HepG2 (cell line): ENCODE results near the gene ECE2. TPM values are rescaled to one million over a fixed set of nuclear protein-coding genes. Genes with fewer than 3 reads are reported as not detected.

Experiments
- HOXA5 ChIP-seq: sonication (generic); formaldehyde crosslinking; IDR thresholded peaks from 2 replicates; pipeline ENCODE4 v1.4.0; 2020; ENCODE audit warnings: missing genetic modification reagents
- JUN ChIP-seq: sonication (generic); formaldehyde crosslinking; IDR thresholded peaks from 2 replicates; pipeline ENCODE4 v1.4.0; 2020; ENCODE audit warnings: mild to moderate bottlenecking, missing genetic modification reagents
- MED13 ChIP-seq: sonication (generic); formaldehyde crosslinking; IDR thresholded peaks from 2 replicates; pipeline ENCODE4 v1.5.0; 2020; ENCODE audit warnings: missing genetic modification reagents
- NFE2L1 ChIP-seq: sonication (generic); formaldehyde crosslinking; IDR thresholded peaks from 2 replicates; pipeline ENCODE4 v1.4.0; 2020; ENCODE audit warnings: missing genetic modification reagents, mild to moderate bottlenecking, borderline replicate concordance
- NKX3-1 ChIP-seq: sonication (generic); formaldehyde crosslinking; IDR thresholded peaks from 2 replicates; pipeline ENCODE4 v1.5.0; 2020; ENCODE audit warnings: missing genetic modification reagents
- RARA ChIP-seq: IDR thresholded peaks from 2 replicates; pipeline ENCODE4 v1.6.1; 2016; ENCODE audit warnings: missing genetic modification reagents, missing compliant biosample characterization
- SIN3A ChIP-seq: IDR thresholded peaks from 2 replicates; pipeline ENCODE4 v1.6.1; 2011; ENCODE audit warnings: low read depth, mild to moderate bottlenecking, control low read depth, low read length, borderline replicate concordance
- TERF1 ChIP-seq: sonication (generic); formaldehyde crosslinking; IDR thresholded peaks from 2 replicates; pipeline ENCODE4 v1.8.0; 2022; ENCODE audit warnings: mild to moderate bottlenecking, missing genetic modification reagents, moderate library complexity
- ZNF207 ChIP-seq: fragments of 450-650 bp; IDR thresholded peaks from 2 replicates; pipeline ENCODE4 v1.6.1; 2016; ENCODE audit warnings: antibody characterized with exemption, borderline replicate concordance
- ZNF781 ChIP-seq: sonication (generic); formaldehyde crosslinking; IDR thresholded peaks from 2 replicates; pipeline ENCODE4 v1.5.1; 2020; ENCODE audit warnings: borderline replicate concordance, mild to moderate bottlenecking, missing genetic modification reagents; ENCODE audit errors: not compliant biosample characterization
- ZSCAN9 ChIP-seq: IDR thresholded peaks from 2 replicates; pipeline ENCODE4 v1.6.1; 2016; ENCODE audit warnings: borderline replicate concordance
- polyA plus RNA-seq, 8 experiments: library from polyadenylated mRNA; depleted of rRNA in 3 of 8; stranded (reverse) in 7 of 8; unstranded in 1 of 8; fragments of >200 nt; fragmentation: Illumina TruSeq in 4 of 8; extraction: Trizol in 4 of 8; gene quantifications; 2 replicates each; pipeline versions ENCODE4 v1.2.1 to v1.2.3, GENCODE V29; 2011 to 2016; ENCODE audit warnings: low read depth in 4 of 8, missing spikeins in 1 of 8, mixed read lengths in 1 of 8; ENCODE audit not compliant: insufficient read depth in 1 of 8
- total RNA-seq, 5 experiments: library from RNA; depleted of rRNA; stranded (reverse); fragments of >200 nt; fragmentation: Illumina TruSeq; extraction: Trizol; gene quantifications; 2 replicates each; pipeline ENCODE4 v1.2.3, GENCODE V29; 2016; ENCODE audit warnings: low read depth in 1 of 5
- TF ChIP-seq, protein P1 (sequence below): IDR thresholded peaks from 2 replicates; pipeline ENCODE4 v1.6.1; 2016
- TF ChIP-seq, protein P2 (sequence below): sonication (generic); formaldehyde crosslinking; IDR thresholded peaks from 2 replicates; pipeline ENCODE4 v1.4.0; 2020; ENCODE audit warnings: missing genetic modification reagents, borderline replicate concordance

The ECE2 gene
- total and polyA plus RNA-seq, 2 of the 13 experiments (the other 11 are each of a cell fraction or from before 2014, with no cell fraction given) = not detected

DNA sequence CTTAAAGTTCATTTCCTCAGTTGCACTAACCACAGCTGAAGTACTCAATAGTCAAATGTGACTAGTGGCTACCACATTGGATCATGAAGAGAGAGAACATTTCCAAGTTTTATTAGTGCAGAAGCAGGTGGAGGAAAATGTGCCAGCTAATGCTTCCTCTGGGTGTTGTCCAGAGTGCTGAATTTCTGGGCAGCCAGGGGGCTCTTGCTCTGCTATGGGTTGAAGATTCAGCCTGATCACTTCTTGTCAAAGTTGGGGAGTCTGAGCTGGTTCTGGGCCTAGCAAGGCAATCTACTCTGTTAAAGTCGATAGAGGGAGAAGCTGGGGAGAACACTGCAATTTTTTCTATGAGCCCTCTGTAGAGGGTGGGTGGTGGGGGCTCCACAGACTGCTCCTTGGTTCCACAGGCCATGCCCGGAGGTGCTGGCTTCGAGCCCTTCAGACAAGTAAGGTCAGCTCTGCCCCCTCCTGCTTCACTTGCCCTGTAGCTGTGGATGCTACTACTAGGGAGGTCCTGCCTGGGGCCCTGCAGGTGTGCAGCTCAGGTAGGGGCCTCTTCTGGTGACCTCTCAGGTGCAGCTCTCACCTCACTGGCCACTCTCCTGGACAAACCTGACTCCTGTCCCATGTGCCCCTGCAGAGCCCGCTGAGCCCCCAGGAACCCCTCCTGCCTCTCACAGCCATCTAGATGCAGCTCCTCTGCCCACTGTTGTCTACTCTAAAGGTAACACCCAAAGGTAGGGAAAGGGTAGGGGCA, 35.3 kb upstream of the ECE2 start (continued):
- TF ChIP-seq, protein P1, sequence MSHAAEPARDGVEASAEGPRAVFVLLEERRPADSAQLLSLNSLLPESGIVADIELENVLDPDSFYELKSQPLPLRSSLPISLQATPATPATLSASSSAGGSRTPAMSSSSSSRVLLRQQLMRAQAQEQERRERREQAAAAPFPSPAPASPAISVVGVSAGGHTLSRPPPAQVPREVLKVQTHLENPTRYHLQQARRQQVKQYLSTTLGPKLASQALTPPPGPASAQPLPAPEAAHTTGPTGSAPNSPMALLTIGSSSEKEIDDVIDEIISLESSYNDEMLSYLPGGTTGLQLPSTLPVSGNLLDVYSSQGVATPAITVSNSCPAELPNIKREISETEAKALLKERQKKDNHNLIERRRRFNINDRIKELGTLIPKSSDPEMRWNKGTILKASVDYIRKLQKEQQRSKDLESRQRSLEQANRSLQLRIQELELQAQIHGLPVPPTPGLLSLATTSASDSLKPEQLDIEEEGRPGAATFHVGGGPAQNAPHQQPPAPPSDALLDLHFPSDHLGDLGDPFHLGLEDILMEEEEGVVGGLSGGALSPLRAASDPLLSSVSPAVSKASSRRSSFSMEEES (CRISPR knock-in tag) = 0 out of 2 replicates have a peak, but pooled peaks have one; percentile 22
- TF ChIP-seq HOXA5 (CRISPR knock-in tag) = 0 out of 2 replicates have a peak, but pooled peaks have one; percentile 35
- TF ChIP-seq ZNF781 (CRISPR knock-in tag) = no peak
- no peak for TF ChIP-seq NFE2L1
- TF ChIP-seq ZNF207 = no peak
- 0 out of 2 replicates have a peak, but pooled peaks have one; percentile 26 for TF ChIP-seq NKX3-1 (CRISPR knock-in tag)
- peak; percentile 37 for TF ChIP-seq RARA (CRISPR knock-in tag)
- TF ChIP-seq MED13 (CRISPR knock-in tag) = no peak
- TF ChIP-seq SIN3A = 0 out of 2 replicates have a peak, but pooled peaks have one; percentile 45
- TF ChIP-seq JUN (CRISPR knock-in tag) = no peak
- TF ChIP-seq ZSCAN9 (CRISPR knock-in tag) = peak; percentile 41; the same call in 1 of the 2 replicates
- TF ChIP-seq, protein P2, sequence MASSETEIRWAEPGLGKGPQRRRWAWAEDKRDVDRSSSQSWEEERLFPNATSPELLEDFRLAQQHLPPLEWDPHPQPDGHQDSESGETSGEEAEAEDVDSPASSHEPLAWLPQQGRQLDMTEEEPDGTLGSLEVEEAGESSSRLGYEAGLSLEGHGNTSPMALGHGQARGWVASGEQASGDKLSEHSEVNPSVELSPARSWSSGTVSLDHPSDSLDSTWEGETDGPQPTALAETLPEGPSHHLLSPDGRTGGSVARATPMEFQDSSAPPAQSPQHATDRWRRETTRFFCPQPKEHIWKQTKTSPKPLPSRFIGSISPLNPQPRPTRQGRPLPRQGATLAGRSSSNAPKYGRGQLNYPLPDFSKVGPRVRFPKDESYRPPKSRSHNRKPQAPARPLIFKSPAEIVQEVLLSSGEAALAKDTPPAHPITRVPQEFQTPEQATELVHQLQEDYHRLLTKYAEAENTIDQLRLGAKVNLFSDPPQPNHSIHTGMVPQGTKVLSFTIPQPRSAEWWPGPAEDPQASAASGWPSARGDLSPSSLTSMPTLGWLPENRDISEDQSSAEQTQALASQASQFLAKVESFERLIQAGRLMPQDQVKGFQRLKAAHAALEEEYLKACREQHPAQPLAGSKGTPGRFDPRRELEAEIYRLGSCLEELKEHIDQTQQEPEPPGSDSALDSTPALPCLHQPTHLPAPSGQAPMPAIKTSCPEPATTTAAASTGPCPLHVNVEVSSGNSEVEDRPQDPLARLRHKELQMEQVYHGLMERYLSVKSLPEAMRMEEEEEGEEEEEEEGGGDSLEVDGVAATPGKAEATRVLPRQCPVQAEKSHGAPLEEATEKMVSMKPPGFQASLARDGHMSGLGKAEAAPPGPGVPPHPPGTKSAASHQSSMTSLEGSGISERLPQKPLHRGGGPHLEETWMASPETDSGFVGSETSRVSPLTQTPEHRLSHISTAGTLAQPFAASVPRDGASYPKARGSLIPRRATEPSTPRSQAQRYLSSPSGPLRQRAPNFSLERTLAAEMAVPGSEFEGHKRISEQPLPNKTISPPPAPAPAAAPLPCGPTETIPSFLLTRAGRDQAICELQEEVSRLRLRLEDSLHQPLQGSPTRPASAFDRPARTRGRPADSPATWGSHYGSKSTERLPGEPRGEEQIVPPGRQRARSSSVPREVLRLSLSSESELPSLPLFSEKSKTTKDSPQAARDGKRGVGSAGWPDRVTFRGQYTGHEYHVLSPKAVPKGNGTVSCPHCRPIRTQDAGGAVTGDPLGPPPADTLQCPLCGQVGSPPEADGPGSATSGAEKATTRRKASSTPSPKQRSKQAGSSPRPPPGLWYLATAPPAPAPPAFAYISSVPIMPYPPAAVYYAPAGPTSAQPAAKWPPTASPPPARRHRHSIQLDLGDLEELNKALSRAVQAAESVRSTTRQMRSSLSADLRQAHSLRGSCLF = 0 out of 2 replicates have a peak, but pooled peaks have one; percentile 61
- no peak for TF ChIP-seq TERF1 (CRISPR knock-in tag)
